Left lung (tissue), 10 donors: ENCODE measurements around the gene ERBB4. TPM values are rescaled to one million over a fixed set of nuclear protein-coding genes. Genes with fewer than 3 reads are reported as not detected.

Experiments
- ATAC-seq: fragments of 200-7000 bp; cut with Tn5 transposase; one replicate; pipeline ENCODE4 v1.9.1; 2020; ENCODE audit warnings: moderate library complexity
- DNase-seq, 4 donors: peaks; one replicate each; pipeline ENCODE4 v3.0.0-alpha.2; 2013 to 2020
- H3K27ac ChIP-seq, 2 donors: fragments of 200-600 bp; sonication (generic) in 1 of 2; one replicate each; pipeline versions ENCODE4 v1.5.0 to v1.8.0; 2020 to 2021
- H3K27me3 ChIP-seq, 2 donors: fragments of 200-600 bp; sonication (generic) in 1 of 2; one replicate each; pipeline versions ENCODE4 v1.5.0 to v1.8.0; 2020 to 2021
- H3K36me3 ChIP-seq, 2 donors: fragments of 200-600 bp; sonication (generic) in 1 of 2; one replicate each; pipeline versions ENCODE4 v1.5.0 to v1.8.0; 2020 to 2021
- H3K4me1 ChIP-seq, 2 donors: fragments of 200-600 bp; one replicate each; pipeline ENCODE4 v1.8.0; 2021
- H3K4me3 ChIP-seq, 2 donors: fragments of 200-600 bp; sonication (generic) in 1 of 2; one replicate each; pipeline versions ENCODE4 v1.5.0 to v1.8.0; 2020 to 2021; ENCODE audit warnings: mild to moderate bottlenecking in 1 of 2
- H3K9me3 ChIP-seq, 2 donors: fragments of 200-600 bp; sonication (generic) in 1 of 2; one replicate each; pipeline versions ENCODE4 v1.5.0 to v1.8.0; 2020 to 2021
- CTCF ChIP-seq, 2 donors: fragments of 200-600 bp; sonication (generic) in 1 of 2; IDR thresholded peaks; one replicate each; pipeline versions ENCODE4 v1.5.0 to v1.8.0; 2021; ENCODE audit warnings: antibody characterized with exemption in 2 of 2
- intact Hi-C, 2 donors: fragments of 100-400 bp; cut with DNase I; formaldehyde crosslinking; loops; one replicate each; pipeline versions ENCODE4 v1.11.2 to v1.14.2; 2022
- polyA plus RNA-seq, 6 donors: library from polyadenylated mRNA; unstranded; fragments of 120-200 nt; gene quantifications; one replicate each; pipeline ENCODE4 v1.2.1, GENCODE V29; 2013; ENCODE audit not compliant: insufficient read length in 6 of 6
- total RNA-seq, 2 donors: library from RNA; stranded (reverse); fragmentation: NEBNext Ultra II Directional; extraction: Animal tissue kit (Norgen Biotek cat#: 25700); gene quantifications; one replicate each; pipeline ENCODE4 v1.2.1, GENCODE V29; 2021
- donor health status: DM: no; HTN: yes; CAD: no.
- donor health status: DM: no; HTN: no; CAD: no.

The ERBB4 gene
- total and polyA plus RNA-seq, 8 donors, result 0.89 to 16.0 (median 1.4) TPM

- H3K27ac ChIP-seq, result no peak overlapping the region
- no peak for TF ChIP-seq CTCF (IDR thresholded peaks at IDR 0.05)
- H3K36me3 ChIP-seq, result no peaks in the 10 kb centered on the region
- H3K4me3 ChIP-seq, result no peak overlapping the region
- H3K4me1 ChIP-seq, result no peaks in the 10 kb centered on the region
- ATAC-seq, result no peak
- H3K27me3 ChIP-seq, result no peaks in the 10 kb centered on the region
- DNase-seq, result no peak
- H3K9me3 ChIP-seq, result peaks cover 0 to 6% of the 10 kb centered on the region in 2 donors
- intact Hi-C loops, result no loop called here
Measured at GRCh38 chr2:211674715-211675114, 863.9 kb downstream of the ERBB4 start.

GRCh38 chr2:211673133-211673905 is 865.3 kb downstream of the ERBB4 start:
- Histone ChIP-seq H3K27me3 (no peaks in the 10 kb centered on the region), H3K4me1 (no peaks in the 10 kb centered on the region), H3K9me3 (no peaks in the 10 kb centered on the region), H3K36me3 (no peaks in the 10 kb centered on the region), H3K4me3 (no peak overlapping the region), H3K27ac (no peak overlapping the region)
- DNase-seq (no peak), ATAC-seq (no peak)
- TF ChIP-seq CTCF (IDR thresholded peaks at IDR 0.05), result no peak
- intact Hi-C loops, result no loop called here

GRCh38 chr2:211671977-211672376 is 866.6 kb downstream of the ERBB4 start:
- DNase-seq, result no peak
- H3K27me3 ChIP-seq, result no peaks in the 10 kb centered on the region
- no peak overlapping the region for H3K27ac ChIP-seq
- intact Hi-C loops, result no loop called here
- no peak for ATAC-seq
- H3K9me3 ChIP-seq, result no peaks in the 10 kb centered on the region
- no peaks in the 10 kb centered on the region for H3K4me1 ChIP-seq
- H3K4me3 ChIP-seq, result no peak overlapping the region
- no peaks in the 10 kb centered on the region for H3K36me3 ChIP-seq
- no peak for TF ChIP-seq CTCF (IDR thresholded peaks at IDR 0.05)

GRCh38 chr2:211665299-211665698 is 873.3 kb downstream of the ERBB4 start:
- intact Hi-C loops, result no loop called here
- TF ChIP-seq CTCF (IDR thresholded peaks at IDR 0.05), result no peak
- DNase-seq, result no peak
- Histone ChIP-seq H3K27me3 (no peaks in the 10 kb centered on the region), H3K27ac (no peak overlapping the region), H3K4me3 (no peak overlapping the region), H3K4me1 (no peaks in the 10 kb centered on the region), H3K9me3 (no peaks in the 10 kb centered on the region), H3K36me3 (no peaks in the 10 kb centered on the region)
- no peak for ATAC-seq

GRCh38 chr2:211664321-211664720 is 874.3 kb downstream of the ERBB4 start:
- Histone ChIP-seq H3K4me3 (no peak overlapping the region), H3K9me3 (no peaks in the 10 kb centered on the region), H3K4me1 (no peaks in the 10 kb centered on the region), H3K27me3 (no peaks in the 10 kb centered on the region), H3K27ac (no peak overlapping the region), H3K36me3 (no peaks in the 10 kb centered on the region)
- intact Hi-C loops, result no loop called here
- no peak for DNase-seq
- no peak for TF ChIP-seq CTCF (IDR thresholded peaks at IDR 0.05)
- no peak for ATAC-seq
